CD4-positive, alpha-beta T cell treated with Interleukin-10 for 1 hour (primary cell): ENCODE measurements around the gene KSR1.
A peak's percentile ranks its signal among the peaks of the same experiment; 100 is the strongest.

Source experiments
- DNase-seq: peaks from one replicate; pipeline ENCODE4 v3.0.0-alpha.2; 2020

The KSR1 gene

DNA sequence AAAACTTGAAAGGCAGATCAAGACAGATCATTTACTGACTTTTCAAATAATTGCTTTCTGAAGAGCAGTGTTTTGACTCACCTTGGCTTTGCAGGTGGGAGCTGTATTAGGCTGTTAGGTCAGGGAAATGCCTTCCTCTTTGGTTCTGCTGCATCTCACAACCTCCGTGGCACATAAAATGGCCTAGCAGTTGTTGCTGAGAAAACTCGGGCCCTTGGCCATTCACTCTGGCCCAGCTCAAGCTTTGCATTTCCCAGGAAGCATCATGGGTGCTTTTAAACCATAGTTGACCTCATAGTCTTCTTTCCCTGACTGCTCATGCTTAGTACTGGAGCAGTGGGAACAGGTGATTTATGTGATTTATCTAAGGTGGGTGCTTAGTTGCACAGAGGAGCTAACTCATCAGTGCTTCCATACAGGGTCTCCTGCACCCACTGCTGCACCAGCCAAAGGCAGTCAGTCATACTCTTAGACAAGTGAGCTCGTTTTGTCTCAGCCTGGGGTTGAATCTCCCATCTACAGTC lies 83.6 kb downstream of the KSR1 start:
- DNase-seq: no peak

GRCh38 chr17:27540318-27541101 lies 84.3 kb downstream of the KSR1 start:
- DNase-seq: no peak

DNA sequence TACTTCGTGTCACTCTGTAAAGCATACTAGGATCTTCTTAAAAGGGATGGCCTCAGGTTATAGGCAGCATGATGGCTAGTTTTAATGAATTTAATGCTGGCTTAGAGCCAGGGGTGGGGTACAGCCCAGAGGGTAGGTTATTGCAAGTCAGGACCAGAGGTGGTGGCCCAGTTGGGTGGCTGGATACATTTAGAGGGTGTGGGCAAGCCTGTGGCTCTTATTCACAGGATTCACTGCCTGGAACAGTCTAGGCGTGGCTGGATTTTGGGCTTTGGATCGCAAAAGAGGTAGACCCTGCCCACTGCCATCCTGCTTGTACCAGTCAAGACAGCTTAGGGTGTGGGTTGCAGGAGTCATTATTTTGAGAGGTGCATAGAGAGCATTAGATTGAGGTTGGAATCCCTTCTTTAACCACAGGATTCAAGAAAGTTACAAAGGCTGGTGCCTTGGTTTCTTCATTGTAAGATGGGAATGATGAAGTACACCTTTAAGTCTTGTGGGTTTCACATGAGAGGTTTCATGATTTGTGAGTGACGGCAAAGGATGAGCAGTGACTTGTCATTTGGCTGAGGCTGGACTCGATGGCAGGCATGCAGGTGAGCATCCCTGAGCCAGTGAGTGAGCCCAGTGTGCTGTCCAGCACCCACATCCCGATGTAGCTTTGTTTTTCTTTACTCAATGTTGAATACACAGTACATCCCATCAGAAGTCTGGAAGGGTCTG lies 85.2 kb downstream of the KSR1 start:
- no peak for DNase-seq

DNA sequence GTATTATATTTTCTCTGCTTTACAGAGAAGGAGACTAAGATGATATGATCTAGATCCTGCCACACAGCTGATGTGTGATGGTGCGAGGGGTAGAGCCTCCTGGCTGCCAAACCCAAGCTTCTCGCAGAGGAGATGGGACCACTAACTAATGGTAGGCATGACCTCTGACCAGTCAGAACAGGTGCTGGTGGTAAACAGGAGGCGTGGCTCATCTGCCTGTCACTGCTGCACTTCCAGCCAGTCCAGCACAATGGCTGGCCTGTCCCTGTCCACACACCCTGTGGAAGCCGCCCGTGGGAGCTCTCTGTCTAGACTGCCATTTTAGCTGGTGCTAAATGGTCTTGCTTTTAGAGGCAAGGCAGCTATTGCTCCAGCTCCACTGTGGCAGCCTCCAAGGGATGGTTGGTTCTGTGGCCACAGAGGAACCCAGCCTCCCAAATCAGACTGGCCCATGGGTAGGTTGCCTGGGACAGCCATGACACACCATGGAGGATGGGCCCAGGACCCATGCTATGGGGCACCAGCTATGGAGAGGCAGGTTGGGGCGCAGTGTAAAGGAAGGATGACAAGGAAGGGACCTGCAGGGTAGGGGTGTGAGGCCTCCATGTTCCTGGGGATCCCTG lies 86.7 kb downstream of the KSR1 start:
- no peak for DNase-seq

DNA sequence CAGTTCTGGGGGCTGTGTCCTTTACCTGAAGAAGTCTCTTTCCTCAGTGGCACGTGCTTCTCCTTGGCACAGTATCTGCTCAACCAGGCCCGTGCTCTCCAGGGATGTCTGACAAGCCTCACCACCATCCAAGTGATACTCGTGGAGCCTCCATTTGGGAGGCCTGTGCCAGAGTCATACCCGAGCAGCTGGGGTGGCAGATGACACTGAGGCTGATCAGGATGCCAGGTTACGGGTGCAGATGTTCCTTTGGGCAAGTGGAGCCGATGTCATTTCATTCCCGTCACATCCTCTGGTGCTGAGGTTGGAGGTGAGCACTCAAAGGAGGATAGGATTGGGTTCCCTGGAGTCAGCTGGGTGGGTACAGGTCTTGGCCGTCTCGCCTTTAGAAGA lies 87.2 kb downstream of the KSR1 start:
- DNase-seq: no peak

DNA sequence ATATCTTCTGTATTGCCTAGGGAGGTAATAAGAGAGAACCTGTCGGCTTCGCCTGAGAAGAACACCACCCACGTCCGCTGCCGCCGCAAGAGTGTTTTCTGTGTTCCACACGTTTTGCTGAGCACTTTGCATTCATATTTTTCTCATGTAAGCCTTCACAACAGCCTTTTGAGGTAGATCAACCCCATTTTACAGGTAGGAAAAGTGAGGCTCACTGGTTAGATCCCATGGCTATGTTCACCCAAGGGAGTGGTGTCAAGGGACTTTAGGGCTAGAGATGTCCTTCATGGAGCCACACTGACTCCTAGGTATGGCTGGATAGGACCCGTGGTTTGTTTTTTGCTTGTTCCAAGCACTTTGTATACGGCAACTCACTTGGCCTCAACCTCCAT lies 87.7 kb downstream of the KSR1 start:
- no peak for DNase-seq

GRCh38 chr17:27544350-27545131 lies 88.3 kb downstream of the KSR1 start:
- DNase-seq: peak; percentile 47

GRCh38 chr17:27545562-27546229 lies 89.4 kb downstream of the KSR1 start:
- DNase-seq: no peak

GRCh38 chr17:27546624-27547300 lies 90.5 kb downstream of the KSR1 start:
- no peak for DNase-seq

DNA sequence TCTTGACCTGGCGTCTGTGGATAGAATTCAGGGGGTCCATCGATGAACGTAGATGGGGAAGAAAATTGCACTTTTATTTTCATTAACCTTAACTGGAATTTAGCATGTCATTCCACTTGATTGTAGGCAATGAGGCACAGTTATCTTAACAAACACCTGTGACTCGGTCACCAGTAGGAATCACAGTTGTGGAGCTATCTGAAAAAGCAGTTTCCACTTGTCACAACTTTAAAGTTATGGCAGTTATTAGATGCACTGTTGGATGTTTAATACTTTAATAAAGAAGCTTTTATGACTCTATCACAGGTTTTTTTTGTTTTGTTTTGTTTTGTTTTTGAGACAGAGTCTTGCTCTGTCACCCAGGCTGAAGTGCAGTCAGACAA lies 91.0 kb downstream of the KSR1 start:
- no peak for DNase-seq

DNA sequence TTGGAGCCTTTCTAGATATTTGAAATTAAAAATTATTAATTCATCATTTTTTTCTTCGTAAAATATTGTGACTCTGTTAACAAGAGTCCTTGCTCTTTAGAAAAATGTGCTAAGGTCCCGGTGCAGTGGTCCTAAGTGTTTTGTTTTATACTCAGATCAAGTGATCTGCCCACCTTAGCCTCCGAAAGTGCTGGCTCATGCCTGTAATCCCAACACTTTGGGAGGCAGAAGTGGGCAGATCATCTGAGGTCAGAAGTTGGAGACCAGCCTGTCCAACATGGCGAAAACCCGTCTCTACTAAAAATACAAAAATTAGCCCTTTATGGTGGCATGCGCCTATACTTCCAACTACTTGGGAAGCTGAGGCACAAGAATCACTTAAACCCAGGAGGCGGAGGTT lies 92.1 kb downstream of the KSR1 start:
- DNase-seq: no peak

DNA sequence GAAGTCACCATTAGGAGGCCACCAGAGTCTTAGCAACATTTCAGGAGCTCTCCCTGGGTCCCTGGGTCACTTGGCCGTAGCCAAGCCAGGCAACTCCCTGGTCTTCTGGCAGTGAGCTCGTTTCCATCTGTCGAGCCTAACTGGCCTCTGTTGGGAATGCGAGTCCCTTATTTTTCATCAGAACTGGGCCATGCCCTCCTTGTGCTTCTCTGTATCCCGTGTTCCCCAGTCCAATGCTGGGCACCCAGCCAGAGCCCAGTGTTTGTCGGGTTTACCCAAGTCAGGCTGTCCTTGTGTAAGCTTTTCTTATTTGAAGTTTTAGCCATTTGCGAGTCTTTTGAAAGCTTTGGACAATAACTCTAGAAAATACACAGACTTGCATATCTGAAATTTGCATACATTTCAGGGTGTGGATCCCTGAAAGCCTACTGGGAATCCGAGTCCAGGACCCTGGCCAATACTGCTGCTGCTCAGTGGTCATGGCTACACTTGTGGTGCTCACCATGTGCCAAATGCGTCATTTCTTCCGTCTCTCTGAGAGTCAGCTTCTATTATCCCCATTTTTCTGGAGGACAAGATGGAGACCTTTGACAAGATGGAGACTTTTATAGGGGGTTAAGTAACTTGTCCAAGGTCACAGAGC lies 93.1 kb downstream of the KSR1 start:
- no peak for DNase-seq

GRCh38 chr17:27550291-27550930 lies 94.2 kb downstream of the KSR1 start:
- no peak for DNase-seq

GRCh38 chr17:27550974-27551505 lies 94.8 kb downstream of the KSR1 start:
- no peak for DNase-seq

DNA sequence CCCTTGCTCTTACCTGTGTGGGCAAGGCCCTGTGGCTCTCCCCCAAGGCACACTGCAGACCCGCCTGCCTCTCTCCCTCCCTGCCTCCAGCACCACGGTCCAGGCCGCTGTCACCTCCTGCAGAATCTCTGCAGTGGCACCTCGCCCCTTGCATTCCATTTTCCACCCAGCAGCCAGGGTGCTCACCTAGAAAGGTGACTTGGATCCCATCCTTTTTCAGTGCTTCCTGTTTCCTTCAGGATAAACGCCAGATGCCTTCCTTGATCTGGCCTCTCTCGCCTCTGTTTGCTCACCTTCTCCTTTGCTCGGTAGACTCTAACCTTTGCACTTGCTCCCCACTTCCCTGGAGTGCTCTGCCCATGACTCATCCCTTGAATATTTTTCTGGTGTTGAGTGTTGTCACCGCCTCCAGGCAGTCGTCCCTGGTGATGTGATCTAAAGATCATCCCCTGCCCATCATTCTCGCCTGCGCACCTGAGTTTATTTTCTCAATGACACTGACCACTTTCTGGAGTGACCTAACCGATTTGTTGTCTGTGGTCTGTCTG lies 95.5 kb downstream of the KSR1 start:
- no peak for DNase-seq

DNA sequence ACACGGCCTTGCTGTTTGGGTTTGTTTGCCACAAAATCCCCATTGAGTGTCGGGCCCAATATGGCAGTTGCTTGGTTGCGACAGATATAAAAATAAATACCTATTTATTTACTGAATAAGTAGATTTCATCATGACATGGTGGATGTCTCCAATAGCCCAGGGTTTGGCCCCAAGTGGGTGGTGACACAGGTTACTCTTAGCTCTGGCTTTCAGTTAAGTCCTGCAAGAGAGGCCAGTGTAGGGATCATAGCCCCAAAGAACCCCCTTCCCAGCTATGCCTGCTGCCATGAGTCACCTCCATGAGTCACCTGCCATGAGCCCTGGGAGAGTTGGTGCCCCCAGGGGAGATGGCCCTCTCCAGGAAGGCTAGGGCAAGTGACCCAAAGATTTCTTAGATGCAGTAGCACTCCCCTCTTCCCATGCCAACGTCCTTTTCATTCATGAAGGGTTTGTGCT lies 96.1 kb downstream of the KSR1 start:
- DNase-seq: no peak

- DNase-seq: no peak
These were observed 96.8 kb downstream of the KSR1 start for GRCh38 chr17:27553019-27553511.

DNA sequence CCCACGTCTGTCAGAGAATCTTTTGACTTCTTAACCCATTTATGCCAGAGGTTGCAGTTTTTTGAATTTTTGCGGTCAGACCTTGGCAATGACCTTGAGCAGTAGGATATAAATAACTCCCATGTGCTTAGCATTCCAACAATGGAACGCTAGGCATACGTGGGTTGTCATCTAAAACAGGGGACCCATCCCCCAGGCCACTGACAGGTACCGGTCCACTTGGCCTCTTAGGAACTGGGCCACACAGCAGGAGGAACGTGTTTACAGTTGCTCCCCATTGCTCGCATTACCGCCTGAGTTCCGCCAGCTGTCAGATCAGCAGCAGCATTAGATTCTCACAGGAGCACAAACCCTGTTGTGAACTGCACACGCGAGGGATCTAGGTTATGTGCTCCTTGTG lies 97.9 kb downstream of the KSR1 start:
- DNase-seq: no peak

DNA sequence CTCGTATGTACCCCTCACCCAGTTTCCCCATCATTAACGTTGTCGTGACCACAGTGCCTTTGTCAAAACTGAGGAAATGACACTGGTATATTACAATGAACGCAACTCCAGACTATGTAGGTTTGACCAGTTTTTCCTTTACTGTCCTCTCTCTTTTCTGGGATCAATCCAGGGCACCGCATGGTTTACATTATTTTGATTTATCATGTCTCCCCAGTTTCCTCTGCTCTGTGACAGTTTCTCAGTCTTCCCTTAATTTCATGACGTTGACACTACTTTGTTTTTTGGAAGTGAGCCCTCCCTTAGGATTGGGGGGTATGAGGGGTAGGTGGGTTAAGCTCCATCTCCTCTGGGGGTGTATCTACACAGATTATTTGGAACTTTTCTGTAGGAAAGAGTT lies 98.7 kb downstream of the KSR1 start:
- no peak for DNase-seq

DNA sequence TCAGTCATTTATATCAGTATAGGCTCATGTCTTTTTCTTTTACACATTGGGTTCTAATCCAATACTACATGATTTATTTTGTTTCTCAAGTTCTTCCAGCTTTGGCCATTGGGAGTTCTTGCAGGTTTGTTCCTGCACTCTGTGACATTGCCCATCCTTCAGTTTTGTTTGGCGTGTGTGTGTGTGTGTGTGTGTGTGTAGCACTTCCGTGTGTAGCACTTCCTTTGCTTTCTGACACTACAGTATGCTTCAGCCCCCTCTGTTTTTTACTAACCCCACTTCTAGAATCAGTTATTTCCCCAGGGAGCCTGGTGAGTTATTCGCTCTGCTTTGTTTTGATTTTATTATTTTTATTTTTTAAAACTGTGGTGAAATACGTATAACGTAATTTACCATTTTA lies 99.1 kb downstream of the KSR1 start:
- DNase-seq: no peak
